SK-N-MC (cell line): Measurements from ENCODE around the gene GNAQ.

ENCODE experiments used
- EZH2 ChIP-seq: fragments of 200-600 bp; sonication (generic); IDR thresholded peaks from one replicate; pipeline ENCODE4 v1.6.1; 2017; ENCODE audit warnings: antibody characterized with exemption
- POLR2AphosphoS5 ChIP-seq: IDR thresholded peaks from 2 replicates; pipeline ENCODE4 v1.6.1; 2012; ENCODE audit warnings: mild to moderate bottlenecking, low read depth, low read length, borderline replicate concordance

DNA sequence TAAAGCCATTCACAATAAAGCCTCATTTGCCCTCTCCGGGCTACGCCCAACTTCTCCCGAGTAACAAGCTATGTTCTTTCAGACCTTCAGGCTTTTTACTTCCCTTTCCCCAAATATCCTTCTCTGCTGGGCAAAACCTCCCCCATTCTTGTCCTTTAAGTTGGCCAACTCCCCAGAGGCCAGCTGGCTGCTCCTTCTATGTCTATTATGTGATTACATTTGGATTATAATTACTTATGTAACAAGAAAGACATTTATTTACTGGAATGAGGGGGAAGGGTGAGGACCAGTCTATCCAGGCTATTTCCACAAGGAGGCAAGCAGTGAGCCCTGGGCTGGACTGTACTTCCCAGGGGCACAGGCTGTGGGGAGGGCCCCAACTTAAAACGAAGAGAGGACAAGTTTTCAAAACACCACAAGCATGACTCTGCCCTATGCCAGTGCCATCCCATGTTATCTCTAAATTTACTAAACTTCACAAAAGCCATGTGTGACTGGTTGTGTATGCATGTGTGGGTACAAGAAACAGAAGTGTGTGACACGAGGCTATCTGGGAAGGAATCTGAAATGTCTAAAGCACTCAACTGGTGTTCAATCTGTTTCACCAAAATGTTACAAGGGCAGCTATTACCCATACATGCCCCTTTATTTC, 84.5 kb downstream of the GNAQ start:
- TF ChIP-seq POLR2AphosphoS5 (no peak), EZH2 (no peak)
